ENCODE data around the gene MTR.

GRCh38 chr1:236850077-236850979 is 55.2 kb downstream of the MTR start:
- no peak for TF ChIP-seq CTCF (conservative IDR thresholded peaks at IDR 0.05; ENCODE audit: low read length)
- no peak for TF ChIP-seq EZH2phosphoT487 (IDR thresholded peaks at IDR 0.05; ENCODE audit: borderline replicate concordance, low read depth, low read length)

Measured in OCI-LY7 (cell line).